Right kidney (tissue), 9 donors: ENCODE data around the gene SDF4.

Experiments
- DNase-seq: peaks from one replicate; pipeline ENCODE4 v3.0.0-alpha.2; 2016
- long read RNA-seq, 8 donors: transcript quantifications; one replicate each; lab custom pipeline, GENCODE V29; 2026

The SDF4 gene, protein sequence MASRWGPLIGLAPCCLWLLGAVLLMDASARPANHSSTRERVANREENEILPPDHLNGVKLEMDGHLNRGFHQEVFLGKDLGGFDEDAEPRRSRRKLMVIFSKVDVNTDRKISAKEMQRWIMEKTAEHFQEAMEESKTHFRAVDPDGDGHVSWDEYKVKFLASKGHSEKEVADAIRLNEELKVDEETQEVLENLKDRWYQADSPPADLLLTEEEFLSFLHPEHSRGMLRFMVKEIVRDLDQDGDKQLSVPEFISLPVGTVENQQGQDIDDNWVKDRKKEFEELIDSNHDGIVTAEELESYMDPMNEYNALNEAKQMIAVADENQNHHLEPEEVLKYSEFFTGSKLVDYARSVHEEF
- long read RNA-seq, donor 1, transcript SDF4-202 (7 exons, 1,956 nt), result major isoform, 27 of 43 reads
- long read RNA-seq, donor 1, partial matches to known transcripts, result 6 of 43 reads
- long read RNA-seq, donor 1, other reads (novel, unspliced or antisense), result 7 of 43 reads
- long read RNA-seq, donor 2, transcript SDF4-202 (7 exons, 1,956 nt), result major isoform, 23 of 36 reads
- long read RNA-seq, donor 2, partial matches to known transcripts, result 5 of 36 reads
- long read RNA-seq, donor 2, other reads (novel, unspliced or antisense), result 0 of 36 reads
- long read RNA-seq, donor 3, transcript SDF4-202 (7 exons, 1,956 nt), result major isoform, 18 of 27 reads
- long read RNA-seq, donor 3, partial matches to known transcripts, result 8 of 27 reads
- long read RNA-seq, donor 3, other reads (novel, unspliced or antisense), result 0 of 27 reads
- long read RNA-seq, donor 4, transcript SDF4-202 (7 exons, 1,956 nt), result major isoform, 17 of 29 reads
- long read RNA-seq, donor 4, partial matches to known transcripts, result 6 of 29 reads
- long read RNA-seq, donor 4, other reads (novel, unspliced or antisense), result 0 of 29 reads
- long read RNA-seq, donor 5, transcript SDF4-202 (7 exons, 1,956 nt), result major isoform, 37 of 47 reads
- long read RNA-seq, donor 5, partial matches to known transcripts, result 0 of 47 reads
- long read RNA-seq, donor 5, other reads (novel, unspliced or antisense), result 5 of 47 reads
- long read RNA-seq, donor 6, transcript SDF4-202 (7 exons, 1,956 nt), result major isoform, 24 of 45 reads
- long read RNA-seq, donor 6, partial matches to known transcripts, result 12 of 45 reads
- long read RNA-seq, donor 6, other reads (novel, unspliced or antisense), result 5 of 45 reads
- long read RNA-seq, donor 7, transcript SDF4-202 (7 exons, 1,956 nt), result major isoform, 38 of 90 reads
- long read RNA-seq, donor 7, transcript SDF4-207 (3 exons, 3,516 nt), result minor isoform, 5 of 90 reads
- long read RNA-seq, donor 7, partial matches to known transcripts, result 38 of 90 reads
- long read RNA-seq, donor 7, other reads (novel, unspliced or antisense), result 9 of 90 reads
- long read RNA-seq, donor 8, transcript SDF4-202 (7 exons, 1,956 nt), result major isoform, 27 of 49 reads
- long read RNA-seq, donor 8, partial matches to known transcripts, result 17 of 49 reads
- long read RNA-seq, donor 8, other reads (novel, unspliced or antisense), result 0 of 49 reads

DNA sequence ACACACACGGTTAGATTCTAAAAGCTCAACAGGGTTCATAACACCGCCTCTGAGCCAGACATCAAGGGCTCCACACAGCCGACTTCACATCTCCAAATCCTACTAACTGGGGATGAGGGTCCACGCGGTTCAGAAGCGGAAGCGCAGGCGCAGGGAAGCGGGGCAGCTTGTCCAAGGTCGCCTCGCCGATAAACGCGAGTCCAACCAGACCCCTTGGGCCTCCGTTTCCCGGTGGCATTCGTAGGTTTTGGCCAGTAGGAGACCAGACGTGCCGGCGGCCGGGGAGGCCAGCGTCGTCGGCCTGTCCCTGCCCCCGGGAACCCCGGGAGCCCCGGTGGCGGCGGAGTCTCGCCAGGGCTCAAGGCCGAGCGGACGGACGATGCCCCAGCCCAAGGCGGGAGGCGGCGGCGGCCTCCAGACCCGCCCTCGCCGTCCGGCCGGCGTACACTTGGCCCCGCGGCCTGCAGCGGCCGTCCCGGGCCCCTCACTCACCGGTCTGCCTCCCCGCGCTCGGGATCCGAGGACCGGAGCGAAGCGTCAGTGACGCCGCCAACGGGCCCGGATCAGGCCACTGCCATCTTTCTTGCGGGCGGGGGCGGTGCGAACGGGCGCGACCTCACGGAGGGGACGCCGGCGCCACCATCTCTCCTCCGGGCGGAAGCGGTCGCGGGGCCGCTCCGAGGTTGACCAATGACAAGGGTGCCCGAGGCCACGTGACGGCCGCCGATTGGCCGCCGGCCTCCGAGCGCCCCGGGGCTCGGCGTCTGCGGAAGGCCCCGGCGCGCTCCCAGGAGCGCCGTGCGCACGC lies at the start of gene SDF4:
SDF4 (minus strand) TSS at position 602 of the 808 bp plus-strand sequence. CDS start 3,229 bp downstream, outside the sequence.
- DNase-seq, result peak; percentile 95

DNA sequence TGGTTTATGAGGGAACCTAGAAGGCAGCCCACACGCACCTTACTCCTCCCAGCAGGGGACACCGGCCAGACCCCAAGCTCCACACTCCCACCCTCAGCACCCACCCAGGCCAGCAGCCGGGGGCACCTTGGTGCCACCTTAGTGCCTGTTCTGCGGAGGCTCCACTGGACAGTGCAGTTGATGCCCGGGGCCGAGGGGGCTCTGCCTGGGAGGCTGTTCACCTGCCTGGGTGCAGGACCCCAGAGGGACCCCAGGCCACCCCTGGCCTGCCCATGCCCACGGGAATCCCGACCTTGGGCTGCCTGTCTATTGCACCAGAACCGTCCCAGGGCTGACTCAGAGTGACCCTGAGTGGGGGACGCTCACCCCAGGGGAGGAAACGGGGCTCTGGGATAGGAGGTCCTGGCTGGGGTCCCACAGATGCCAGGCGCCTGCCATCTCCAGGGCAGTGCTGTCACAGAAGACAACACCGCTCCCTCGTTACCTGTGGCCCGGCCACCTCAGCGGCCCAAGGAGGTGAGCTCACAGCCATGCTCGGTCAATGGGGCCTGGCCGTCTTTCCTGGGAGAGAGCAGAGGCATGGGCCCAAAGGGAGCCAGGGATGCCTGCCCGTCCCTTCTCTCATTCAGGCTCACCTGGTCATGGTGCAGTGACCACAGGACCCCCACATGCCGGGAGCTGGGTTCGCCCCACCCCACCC lies 49.1 kb upstream of the SDF4 start:
- DNase-seq, result no peak

DNA sequence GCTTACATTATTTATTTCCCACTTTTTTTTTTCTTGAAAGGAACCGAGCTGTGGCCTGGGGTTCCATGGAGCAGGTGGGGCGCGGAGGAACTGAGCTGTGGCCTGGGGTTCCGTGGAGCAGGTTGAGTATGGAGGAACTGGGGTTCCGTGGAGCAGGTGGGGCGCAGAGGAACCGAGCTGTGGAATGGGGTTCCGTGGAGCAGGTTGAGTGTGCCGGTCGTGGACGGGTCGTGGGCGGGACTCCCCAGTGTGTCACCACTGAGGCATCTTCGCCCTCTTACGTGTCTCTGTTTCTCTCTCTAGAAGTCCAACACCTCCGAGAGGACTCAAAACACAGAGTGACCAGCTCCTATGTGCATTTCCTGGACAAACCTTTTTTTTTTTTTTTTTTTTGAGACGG lies 47.2 kb upstream of the SDF4 start:
- DNase-seq, result no peak

DNA sequence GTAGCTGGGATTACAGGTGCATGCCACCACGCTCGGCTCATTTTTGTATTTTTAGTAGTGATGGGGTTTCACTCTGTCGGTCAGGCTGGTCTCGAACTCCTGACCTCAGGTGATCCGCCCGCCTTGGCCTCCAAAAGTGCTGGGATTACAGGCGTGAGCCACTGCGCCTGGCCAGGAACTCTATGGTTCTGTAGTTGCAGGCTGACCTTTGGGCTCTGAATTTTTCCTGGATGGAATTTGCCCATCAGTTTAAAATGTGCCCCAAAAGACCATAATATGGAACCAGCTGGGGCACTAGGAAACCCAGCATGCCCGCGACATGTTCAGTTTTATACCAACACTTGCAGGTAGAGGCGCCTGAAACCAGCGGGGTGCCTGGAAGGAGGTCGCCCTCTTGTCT lies 46.8 kb upstream of the SDF4 start:
- DNase-seq, result no peak

DNA sequence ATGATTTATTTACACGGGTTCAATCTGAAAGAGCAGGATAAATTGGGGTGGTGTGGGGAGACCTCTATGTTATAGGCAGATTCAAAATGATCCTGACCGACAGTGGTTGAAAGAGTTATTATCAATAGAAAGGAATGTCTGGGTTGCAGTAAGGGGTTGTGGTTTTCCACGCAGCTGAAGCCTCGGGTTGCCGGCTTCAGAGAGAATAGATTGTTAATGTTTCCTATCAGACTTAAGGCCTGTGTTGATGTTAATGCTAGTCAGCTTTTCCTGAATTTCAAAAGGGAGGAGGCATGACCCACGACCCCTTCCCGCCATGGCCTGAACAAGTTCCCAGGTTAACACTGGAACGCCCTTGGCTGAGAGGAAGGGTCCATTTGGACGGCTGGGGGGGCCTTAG lies 44.0 kb upstream of the SDF4 start:
- no peak for DNase-seq

DNA sequence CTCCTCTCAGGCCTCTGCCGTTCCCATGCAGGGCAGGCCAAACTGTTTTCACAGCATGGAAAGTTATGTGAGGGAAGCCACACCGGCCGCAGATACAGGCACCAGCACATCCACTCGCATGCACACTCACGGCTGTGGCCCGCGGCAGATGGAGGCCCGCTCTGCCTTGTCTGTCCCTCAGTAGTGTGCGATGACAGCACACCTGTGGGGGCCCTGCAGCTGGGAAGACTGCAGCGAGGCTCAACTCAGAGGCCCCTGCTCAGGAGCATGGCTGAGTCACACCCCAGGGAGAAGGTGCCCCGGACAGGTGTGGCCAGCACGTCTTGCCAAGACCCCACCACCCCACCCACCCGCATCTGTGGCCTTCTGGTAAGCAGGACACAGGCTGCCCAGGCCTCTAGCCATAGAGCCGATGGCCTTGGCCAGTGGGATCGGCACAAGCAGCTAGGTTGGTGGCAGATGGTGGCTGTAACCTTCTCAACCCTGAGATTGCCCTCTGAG lies 43.2 kb upstream of the SDF4 start:
- DNase-seq, result no peak

DNA sequence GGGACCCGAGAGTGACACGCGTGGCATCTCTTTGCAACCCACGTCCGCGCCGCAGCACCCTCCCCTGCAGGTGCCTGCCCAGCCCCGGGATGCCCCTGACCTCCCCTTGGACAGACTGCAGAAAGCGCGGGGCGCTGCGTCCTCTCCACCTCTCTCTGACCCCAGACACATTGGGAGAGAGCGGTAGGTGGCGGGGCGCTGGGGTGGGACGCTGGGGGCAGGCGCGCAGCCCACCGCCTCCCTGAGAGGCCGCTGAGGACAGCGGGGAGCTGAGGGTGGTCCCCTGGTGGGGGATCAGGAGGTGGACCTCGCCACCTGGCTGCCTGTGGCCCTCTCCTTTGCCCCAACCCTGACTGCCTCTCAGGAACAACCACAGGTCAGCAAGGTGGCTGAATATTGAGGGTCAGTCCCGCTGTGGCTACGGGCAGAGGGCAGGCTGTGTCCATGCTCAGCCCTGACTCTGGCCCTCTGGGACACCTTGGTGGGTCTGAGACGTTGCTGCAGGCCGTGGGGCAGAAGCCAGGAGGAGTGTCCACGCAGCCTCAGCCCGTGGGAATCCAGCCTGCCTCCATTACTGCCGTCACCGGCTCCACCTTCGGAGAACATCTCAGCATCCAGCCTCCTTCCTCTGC lies 42.6 kb upstream of the SDF4 start:
- no peak for DNase-seq

DNA sequence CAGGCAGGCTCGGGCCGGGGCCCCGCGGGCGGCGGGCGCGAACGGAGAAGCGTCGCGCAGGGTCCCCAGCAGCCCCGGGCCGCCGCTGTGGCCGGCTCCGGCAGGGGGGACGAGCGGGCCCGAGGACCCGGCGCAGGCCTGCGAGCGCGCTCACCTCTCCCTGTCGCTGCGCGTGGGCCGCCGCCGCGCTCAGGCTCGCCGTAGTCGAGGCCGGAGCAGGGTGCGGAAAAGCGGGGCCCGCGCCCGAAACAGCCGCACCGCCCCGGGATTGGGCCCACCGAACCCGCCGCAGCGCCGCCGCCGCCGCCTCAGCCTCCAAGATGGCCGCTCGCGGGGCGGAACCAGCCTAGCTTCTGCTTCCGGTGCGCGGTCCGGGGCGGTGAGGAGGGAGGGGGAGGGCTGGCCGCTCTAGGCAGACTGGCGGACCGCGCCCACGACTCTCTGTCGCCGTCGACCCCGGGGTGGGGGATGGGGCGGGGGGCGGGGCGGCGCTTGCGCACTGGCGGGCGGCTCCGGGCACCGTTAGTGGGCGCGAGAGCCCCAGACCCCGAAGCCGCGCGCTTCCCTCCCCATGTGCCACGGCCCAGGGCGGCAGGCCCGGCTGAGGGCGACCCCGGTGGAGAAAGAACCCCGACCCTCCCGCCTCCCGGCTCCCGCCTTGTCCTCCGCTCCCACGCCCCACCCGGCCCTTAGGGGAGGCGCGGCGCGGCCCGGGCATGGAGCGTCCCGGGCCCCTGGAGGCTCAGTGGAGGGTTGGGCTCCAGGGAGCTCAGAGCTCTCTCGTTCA lies 41.9 kb upstream of the SDF4 start, which contains the start of gene UBE2J2:
UBE2J2 (minus strand) TSS at position 343 of the 787 bp plus-strand sequence. CDS start 5,862 bp downstream, outside the sequence.
- DNase-seq, result peak; percentile 79

DNA sequence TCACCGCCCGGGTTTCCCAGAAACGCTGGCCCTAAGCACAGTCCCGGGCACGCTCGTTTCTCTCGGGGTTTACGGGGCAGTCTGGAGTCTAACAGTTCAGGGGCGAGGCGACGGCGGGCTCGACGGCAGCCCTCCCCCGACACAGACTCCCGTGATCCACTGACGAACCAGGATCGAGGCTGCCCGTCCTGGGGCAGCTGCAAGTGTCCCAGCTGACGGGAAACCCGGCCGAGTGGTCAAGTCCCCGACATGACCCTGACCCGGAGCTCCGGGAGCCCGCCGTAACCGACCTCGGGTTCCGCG lies 41.4 kb upstream of the SDF4 start:
- DNase-seq, result no peak

DNA sequence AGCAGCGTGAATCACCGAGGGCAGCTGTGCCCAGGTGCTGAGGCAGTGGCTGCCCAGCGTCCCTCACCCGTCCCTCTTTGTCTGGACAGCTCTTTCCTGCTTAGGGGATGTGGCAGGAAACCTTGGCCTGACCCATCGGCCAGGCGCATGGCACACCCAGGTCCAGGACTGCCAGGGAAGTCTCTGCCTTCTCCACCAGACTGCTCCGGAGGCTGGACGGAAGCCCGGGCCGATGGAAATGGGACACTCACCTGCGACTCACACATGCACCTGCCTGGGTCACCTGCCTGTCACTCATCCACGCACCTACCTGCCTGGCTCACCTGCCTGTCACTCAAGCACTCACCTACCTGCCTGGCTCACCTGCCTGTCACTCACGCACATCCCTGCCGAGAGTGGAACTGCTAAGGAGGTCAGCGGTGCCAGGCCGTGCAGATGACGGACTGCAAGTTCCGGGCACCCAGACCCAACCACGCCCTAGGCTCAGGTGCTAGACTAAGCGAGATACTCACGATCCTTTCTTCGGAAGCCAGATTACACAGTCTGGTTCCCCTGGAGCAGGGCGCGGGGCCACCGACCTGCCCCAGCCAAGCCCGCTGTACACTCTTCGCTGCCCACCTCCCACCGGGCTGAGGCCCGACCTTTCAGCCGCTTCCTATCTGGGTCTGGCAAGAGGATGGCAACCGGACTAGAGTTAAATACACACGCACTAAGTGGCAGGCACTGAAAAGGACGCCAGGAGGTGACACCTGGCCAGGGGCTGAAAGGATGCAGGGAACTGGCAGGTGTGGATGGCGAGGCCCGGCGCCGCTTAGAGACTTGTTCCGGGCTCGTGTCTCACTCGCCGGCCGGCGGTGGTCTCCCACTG lies 40.8 kb upstream of the SDF4 start:
- no peak for DNase-seq

DNA sequence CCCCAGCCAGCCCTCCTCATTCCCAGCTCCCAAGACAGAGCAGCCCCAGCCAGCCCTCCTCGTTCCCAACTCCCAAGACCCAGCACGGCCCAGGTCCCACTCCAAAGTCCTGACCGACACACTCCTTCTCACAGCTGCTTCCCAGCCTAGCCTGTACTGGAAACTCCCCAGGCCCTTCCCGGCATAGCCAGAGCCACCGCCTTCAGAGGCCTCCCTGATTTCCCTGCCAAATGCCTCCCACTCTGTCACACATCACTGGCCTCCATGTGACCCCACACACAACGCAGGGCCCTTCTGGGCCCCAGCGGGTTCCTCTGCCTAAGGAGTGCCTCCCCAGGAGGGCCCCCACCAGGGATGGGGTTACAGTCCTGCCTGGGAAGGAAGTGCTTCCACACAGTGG lies 39.0 kb upstream of the SDF4 start:
- no peak for DNase-seq

DNA sequence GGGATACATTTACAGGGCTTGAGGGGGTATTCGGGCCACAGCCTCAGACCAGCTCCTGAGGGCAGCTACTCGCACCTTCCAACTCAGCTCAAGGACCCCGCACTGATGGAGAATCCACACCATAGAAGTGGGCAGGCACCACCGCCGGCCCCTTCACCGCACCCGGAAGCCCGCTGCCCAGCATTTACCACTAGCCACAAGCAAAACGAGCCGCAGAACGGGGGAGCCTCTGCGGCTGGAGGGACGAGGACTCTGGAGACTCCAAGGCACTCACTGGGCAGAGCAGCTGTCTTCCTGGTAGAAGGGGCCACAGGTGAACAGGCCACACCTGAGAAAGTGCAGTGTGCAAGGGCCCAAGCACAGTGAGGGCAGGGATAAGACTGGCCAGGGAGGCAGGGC lies 36.5 kb upstream of the SDF4 start:
- DNase-seq, result no peak

DNA sequence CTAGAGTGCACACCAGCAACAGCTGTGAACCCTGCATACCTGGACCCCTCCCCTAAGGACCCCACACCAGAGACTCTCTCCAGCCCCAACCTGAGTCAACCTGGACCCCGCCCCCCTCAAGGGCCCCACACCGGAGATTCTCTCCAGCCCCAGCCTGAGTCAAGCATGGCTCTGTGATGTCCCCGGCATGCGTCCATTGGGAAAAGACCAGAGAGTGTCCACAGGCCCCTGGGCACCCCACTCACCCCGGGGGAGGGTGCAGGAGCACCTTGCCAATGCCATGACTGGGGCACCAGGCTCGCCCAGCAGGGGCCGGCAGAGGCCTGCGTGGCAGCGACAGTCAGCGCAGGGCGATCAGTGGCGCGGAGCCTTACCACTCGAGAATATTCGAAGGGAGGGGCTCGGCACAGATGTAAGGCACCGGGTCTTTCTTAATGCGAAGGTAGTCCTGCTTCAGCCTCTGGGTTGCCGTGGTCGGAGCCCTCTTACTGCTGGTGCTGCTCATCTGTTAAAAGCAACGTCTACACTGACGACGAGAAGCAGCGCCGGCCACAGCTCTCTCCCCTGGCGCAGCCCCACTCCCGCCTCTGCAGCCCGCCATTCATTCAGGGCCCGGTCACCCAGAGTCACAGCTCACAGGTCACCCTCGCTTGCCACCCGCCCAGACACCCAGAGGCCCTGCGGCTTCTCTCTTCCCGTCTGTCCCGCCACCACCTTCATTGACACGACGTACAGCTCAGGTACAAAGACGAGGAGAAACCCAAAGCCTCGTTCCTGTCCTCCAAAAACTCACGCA lies 35.9 kb upstream of the SDF4 start:
- no peak for DNase-seq

DNA sequence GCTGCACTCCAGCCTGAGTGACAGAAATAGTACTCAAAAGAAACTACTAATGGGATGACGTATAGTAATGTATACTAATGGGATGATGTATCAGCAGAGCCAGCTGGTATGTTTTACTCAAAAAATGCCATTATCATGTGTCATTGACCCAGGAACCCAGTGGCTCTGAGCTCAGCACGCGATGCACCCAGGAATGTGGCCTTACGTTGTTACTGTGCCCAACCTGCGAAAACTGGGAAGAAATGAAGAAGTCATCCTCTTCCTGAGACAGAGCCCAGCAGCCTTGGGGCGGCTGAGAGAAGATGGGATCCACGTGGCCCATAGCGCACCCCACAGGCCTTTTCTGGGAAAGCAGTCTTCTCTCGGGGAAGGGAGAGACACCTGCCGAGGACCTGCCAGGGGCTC lies 33.1 kb upstream of the SDF4 start:
- DNase-seq, result no peak

DNA sequence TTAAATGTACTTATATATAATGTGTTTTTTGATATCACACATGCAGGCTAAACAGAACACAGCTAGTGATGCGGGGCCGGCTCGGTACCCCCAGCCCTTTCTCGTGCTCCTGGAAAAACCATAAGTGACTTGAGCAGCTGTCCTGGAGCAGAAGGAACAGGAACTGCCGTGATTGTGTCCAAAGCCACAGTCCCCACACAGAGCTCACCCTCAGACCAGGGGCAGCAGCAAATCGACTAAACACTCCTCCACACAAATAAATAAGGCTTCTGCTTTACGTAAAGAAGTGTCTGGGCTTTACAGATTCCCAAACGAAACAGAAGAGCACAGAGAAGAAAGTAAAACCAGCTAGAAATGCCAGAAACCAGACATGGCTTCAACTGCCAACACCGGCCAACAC lies 32.2 kb upstream of the SDF4 start:
- DNase-seq, result no peak

DNA sequence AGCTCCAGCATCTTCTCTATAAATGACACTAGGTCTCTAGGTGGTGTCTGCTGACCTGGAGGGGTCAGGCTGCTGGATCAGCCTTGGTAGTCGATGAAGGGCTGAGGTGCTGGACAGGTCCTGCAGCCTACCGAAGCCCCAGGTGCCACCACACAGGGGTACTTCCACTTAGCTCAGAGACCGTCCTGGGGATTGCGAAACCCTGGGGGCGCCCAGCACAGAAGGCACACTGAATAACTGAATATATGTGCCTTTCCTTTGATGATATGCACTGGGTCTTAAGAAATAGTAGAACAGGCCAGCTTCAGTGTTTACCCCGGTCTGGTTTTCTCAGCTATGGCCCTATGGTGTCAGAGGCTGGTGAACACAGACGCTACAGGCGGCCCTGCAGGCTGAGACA lies 31.0 kb upstream of the SDF4 start:
- no peak for DNase-seq

DNA sequence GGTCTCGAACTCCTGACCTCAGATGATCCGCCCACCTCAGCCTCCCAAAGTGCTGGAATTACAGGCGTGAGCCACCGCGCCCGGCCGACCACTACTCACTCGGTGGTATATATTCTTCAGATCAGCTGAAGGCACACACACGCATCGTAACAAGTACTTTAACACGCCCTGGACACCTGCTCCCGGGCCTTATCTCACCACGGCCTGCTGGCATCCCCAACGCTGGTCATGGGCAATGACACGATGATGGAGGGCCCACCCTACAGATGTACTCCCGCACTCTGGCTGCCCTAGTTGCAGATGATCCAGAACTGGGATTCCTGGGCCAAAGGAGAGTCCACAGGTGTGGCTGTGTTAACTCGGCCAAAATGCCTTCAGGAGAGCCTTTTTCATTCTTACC lies 30.3 kb upstream of the SDF4 start:
- no peak for DNase-seq
